HG03045 (cell line): ENCODE data around the gene RAD51.

ENCODE experiments used
- ATAC-seq: cut with Tn5 transposase; IDR thresholded peaks from one replicate; pipeline ENCODE4 v1.9.1; 2021; ENCODE audit warnings: mild to moderate bottlenecking, moderate library complexity; ENCODE audit not compliant: unreplicated experiment

RAD51 gene

DNA sequence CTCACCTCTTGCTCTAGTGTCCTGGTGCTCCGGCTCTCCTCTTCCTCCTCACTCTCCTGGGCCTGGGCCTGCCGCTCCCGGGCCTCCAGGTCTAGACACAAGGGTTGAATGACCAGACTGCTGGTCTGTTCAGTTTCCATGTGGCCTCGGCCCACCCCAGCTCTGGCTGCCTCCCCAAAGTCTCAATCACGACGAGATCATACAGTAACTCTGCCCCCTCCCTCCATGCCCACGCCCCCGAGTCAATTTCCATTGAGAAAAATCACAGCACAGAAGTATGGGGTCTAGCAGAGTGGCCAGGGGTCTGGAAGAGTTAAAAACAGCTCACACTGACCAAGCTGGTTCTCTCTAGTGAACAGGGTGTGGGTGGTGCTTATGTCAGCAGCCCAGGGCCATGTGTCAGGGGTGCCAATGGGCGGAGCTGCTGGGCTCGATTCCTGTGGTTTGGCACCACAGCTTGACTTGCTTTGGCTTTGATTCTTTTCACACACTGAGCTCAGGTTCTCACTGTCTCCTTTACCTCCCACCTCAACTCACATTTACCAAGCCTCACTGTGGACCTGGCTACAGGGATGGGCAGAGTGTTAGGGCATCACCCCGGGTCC, 81.7 kb downstream of the RAD51 start:
- no peak for ATAC-seq
